HG03060 (cell line): ENCODE results near the gene AP1B1.
"Not testable (repeated sequence)": the region's sequence is repeated elsewhere in the genome, so short reads cannot be mapped to it uniquely, and the experiment has no call there.

ENCODE experiments used
- ATAC-seq: cut with Tn5 transposase; IDR thresholded peaks from one replicate; pipeline ENCODE4 v1.9.1; 2021; ENCODE audit warnings: low read depth, moderate number of reproducible peaks; ENCODE audit not compliant: unreplicated experiment

Gene AP1B1

DNA sequence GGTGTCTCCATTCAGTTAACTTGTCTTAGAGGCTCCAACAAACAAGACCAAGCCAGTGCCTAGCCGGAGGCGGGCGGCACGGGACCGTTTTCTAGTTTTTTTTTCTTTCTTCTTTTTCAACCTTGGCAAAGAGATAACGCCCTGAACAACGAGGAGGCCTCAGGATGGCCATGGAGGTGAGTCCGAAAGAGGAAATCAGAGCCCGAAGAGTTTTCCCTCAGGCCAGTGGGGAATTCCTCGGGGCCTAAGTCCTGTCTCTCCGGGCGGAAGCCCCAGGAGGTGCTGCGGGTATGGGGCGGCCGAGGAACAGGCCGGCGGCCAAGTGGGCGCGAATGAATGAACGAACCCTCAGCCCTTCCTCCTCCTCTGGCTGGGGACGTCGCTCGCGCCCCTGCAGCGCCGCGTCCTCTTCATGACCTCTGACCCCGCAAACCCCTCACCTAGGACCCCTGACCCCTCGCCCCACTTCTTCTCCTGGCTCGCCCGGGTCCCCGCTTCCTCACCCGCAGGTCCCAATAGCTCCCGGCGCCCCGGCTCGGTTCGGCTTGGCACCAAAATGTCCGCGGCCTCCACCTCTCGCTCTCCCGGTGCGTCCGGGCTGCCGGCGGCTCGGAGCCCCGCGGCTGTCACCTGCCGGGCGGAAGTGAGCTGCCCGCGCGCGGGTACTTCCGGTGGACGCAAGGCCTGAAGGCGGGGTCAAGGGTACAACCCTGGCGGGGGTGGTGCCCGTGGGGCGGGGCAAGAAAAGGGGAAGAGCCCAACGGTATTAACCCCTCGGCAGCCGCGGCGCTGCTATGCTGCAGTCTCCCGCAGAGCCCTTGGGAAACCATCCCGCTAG is at the start of gene AP1B1:
TSS of gene AP1B1 (minus strand) at position 650 of the 838 bp plus-strand sequence. CDS start 21,327 bp downstream, outside the sequence.
- peak; percentile 56 for ATAC-seq

DNA sequence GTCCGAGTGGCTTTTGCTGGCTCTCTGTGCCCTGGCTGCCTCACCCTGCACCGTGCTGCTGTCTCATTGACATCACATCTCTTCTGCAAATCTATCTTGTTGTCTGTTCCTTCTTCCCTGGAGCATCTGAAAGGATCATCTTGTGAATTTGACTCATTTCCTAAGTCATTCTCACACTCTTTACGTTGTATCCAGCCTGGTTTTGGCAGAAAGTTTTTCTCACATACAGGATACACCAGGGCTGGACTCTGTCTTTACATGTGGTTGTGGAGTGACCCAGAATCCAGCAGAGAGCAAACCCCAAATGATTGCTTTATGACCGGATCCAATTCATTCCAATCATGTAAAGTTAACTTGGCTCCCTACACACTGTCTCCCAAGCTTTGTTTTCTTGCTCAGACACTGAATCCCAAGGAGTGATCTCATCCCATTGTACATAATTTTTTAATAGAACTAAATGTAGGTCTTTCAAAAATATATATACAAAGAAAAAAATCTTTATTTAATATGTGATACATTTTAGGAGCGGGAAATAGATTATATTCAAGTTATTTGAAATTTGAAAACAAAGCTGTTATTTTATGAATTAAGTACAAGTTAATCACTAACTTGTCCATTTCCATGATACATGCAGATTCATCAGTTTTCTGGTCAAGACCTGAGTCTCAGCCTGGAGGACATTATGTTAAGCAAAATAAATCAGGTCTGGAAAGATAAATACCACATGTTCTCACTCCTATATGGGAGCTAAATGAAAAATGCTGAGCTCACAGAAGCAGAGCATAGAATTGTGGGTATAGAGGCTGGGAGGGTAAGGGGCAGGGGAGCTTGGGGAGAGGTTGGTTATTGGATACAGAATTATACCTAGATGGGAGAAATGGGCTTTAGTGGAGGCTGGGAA is 47.1 kb upstream of the AP1B1 start:
- no peak for ATAC-seq

DNA sequence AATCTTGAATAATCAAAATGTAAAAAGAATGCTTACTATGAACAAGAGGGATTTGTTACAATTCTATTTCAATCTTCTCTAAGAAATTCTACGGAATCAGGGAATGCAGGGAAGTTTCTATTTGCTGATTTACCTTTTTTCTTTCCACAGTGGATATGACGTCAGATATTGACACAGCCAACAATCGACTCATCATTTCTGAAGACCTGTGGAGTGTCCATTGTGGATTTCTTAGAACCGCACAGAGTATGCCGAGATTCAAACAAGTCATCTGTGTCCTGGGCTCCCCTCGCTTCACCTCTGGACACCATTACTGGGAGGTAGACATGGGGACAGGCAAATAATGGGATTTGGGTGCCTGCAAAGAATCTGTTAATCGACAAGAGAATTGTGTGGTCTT is 45.9 kb upstream of the AP1B1 start:
- ATAC-seq, result no peak

DNA sequence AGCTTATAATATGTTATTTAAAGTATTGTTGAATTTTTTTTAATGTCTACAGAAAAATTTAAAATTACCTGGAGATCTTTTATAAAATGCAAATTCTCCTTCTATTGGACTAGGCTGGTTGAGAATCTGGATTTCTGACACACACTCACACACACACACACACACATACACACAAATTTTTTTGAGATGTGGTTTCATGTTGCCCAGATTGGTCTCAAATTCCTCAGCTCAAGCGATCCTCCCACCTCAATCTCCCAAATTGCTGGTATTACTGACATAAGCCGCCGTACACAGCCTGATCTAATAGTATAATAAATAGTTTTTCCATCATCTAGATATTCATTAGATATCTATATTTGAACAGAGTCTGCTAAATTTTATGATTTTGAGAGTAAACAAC is 45.5 kb upstream of the AP1B1 start:
- no peak for ATAC-seq

DNA sequence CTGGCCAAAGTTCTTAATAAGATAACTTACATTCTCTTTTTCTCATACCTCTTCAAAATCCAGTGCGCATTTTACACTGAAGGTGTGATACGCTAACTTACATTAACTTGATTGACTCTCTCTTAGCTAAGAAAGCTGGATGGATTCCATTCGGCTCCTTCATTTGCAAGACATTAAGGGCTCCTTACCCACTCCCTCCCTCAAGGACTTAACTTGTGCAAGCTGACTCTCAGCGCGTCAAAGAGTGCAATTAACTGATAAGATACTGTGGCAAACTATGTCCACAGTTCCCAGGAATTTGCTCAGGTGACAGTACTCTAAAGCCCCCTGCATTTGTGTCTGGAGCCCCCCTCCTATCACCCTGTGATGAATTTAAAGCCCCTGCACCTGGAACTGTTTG is 43.6 kb upstream of the AP1B1 start:
- ATAC-seq, result no peak

DNA sequence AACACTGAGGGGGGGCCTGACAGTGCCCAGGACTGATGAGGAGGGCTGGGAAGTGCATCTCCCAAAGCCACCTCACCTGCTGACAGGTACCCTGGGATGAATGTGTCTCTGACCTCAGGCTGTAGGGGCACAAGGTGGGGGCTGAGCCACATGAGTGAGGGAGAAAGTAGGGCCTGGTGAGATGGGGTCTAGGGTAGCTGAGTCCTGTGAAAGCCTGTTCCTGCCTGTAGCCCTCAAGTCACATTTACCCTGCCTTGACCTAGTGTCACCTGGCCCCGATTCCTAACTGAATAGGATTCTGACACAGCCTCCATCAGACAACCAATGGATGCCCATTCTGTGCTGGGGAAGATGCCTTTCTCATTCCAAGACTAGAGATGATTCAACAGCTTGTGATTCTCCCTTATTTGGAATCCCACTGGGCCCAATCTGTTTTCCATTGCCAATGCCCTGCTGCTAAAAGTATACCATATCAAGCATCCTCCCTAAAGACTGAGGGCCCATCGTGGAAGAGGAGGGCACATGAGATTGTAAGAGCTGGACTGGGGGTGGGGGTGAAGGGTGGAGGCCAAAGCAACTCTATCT is 38.9 kb upstream of the AP1B1 start:
- ATAC-seq, result no peak

DNA sequence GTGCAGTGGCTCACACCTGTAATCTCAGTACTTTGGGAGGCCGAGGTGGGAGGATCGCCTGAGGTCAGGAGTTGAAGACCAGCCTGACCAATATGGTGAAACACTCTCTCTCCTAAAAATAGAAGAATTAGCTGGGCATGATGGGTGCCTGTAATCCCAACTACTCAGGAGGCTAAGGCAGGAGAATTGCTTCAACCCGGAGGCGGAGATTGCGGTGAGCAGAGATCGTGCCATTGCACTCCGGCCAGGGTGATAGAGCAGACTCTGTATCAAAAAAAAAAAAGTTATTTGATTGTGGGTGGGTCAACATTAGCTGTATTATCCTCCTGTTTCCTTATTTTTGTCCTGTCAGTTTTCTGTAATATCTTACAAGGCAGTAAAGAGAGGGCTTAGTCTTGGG is 38.1 kb upstream of the AP1B1 start:
- no peak for ATAC-seq

DNA sequence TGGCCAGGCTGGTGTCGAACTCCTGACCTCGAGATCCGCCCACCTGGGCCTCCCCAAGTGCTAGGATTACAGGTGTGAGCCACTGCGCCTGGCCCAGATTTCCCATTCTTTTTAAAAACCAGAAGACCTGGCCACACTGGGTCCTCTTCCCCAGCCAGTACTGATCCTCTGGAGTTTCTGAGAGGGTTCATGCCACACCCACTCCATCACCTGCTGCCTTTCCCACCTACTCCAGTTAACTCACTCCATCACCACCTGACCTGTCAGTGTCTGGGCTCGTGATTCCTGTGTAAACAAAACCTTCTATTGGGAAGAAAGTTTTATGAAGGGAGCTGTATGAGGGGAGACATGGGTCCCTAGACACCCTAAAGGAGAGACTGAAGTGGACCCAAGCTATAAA is 30.3 kb upstream of the AP1B1 start:
- not testable (repeated sequence) for ATAC-seq

DNA sequence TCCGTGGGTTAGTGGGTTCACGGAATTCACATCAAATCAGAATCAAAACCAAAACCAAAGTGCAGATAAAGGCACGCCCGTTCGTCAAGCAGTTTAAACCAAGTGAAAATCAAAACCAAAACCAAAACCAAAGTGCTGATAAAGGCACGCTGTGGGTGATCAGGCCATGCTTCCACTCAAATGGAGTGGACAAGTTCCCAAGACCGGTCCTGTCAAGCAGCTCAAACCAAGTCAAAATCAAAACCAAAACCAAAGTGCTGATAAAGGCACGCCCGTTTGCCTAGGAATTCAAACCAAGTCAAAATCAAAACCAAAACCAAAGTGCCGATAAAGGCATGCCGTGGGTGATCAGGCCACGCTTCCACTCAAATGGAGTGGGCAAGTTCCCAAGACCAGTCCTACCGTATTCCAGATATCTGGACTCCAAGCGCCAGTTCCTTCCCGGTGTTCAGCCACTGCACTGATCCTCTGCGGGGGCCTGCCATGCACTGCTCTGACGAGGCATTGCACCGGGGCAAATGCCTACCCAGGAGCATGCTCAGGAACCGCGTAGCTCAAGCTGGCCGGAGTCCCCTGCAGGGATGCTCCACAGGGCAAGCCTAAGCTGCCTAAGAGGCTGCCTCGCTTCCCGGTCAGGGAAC is 26.7 kb upstream of the AP1B1 start:
- ATAC-seq, result not testable (repeated sequence)

DNA sequence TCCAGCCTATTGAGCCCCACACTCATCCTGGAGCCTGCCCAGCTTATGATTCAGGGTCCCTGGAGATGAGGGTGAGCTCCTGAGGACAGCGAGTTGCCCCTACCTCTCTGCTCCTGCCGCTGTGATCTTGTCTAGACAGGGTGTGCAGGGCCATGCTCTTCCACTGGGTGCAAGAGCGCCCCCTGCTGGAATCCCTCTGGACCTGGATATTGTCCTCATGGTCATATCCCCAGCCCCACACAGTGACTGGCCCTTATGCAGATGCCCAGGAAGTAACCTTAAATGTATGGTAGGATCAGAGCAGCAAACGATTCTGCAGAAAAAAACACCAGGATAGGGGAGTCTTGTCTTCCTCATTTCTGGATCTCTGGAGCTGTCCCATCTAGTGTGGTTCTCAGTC is 24.4 kb upstream of the AP1B1 start:
- not testable (repeated sequence) for ATAC-seq

DNA sequence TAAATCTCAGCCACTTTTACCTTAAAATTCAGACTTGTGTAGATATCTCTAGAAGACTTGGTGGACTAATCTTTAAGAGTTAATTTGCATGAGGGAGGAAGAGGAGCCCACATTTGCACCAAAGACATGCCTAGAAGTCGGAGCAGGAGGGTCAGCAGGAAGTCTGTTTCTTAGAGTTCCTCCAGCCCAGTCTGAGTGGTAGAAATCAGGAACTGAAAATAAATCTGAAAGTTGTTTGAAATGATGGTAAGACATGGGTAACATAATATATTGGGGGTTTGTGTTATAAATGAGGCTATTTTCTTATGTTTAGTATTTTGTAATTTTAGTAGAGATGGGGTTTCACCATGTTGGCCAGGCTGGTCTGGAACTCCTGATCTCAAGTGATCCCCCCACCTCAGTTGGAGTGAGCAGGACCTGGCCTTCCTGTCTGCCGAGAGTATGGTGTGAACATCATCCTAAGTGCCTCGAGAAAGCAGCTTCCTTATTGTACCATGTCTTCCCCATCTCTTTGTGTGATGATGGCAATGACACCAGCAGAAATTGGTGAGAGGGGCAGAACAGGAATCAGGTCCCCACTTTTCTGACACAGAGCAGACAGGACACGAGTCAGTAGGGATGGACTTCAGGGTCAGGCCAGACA is 23.3 kb upstream of the AP1B1 start:
- not testable (repeated sequence) for ATAC-seq

DNA sequence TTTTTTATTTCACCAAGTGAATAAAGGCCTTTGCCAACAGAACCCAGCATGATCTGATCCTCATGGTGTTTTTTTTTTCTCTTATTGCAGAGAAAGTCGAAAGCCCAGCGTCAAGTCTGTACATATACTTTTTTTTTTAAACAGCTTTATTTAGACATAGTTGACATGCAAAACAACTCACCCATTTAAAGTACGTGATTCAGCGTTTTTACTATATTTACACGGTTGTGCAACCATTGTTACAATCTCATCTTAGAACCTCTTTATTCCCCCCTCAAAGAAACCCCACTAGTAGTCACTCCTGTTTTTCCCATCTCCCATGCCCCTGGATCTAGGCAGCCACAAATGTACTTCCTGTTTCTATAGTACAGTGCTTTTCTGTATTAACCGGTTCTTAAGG is 20.6 kb upstream of the AP1B1 start:
- ATAC-seq, result no peak

DNA sequence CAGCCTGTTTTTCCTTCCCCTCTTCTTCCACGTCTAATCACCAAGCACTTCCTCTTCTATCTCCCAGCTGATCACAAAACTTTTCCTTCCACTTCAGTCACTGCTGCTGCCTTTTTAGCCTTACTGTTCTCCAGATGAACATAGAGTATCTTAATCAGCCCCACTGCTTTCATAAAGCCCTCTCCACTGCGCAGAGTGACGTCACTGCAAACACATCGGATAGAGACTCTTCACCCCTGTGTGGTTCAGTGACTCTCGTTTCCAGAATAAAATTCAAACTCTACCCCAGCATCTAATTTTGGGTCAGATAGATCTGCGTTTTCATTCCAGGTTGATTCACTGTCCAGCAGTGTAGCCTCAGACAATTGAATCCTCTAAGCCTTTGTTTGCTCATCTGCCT is 13.2 kb upstream of the AP1B1 start:
- not testable (repeated sequence) for ATAC-seq

DNA sequence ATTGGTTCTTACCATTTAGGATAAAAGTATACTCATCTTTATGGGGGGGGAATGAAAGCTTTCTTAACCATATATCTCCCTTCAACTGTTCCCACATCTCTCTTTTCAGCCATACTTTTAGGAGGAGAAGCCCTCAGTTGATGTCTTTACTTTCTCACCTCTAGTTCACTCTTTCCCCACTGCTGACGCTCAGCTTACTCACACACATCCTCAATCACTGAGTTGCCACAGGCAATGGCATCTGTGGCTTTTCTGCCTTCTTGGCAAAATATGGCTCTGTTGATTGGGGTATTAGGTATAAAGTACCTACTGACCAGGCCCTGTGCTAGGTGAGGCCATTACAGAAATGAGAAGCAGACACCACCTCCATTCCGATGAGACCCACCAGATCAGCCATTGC is 12.2 kb upstream of the AP1B1 start:
- no peak for ATAC-seq

DNA sequence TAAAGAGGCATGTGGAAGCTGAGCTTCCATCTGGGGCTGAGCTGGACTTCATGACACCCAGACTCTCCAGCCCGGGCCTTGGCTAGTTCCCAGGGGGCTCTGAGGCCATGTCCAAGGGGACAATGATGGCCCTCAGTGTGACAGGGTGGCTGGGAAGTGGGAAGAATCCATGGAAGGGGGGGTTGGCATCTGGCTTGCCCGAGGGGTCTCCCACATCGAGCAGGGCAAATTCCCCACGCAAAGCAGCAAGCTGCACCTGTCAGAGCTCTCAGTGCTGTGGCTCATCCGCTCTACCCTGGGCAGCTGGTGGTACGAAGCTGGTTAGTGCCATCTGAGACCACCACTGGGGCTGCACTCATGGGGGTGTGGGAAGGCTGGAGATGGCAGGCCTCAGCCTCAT is 9.4 kb upstream of the AP1B1 start:
- ATAC-seq, result no peak

DNA sequence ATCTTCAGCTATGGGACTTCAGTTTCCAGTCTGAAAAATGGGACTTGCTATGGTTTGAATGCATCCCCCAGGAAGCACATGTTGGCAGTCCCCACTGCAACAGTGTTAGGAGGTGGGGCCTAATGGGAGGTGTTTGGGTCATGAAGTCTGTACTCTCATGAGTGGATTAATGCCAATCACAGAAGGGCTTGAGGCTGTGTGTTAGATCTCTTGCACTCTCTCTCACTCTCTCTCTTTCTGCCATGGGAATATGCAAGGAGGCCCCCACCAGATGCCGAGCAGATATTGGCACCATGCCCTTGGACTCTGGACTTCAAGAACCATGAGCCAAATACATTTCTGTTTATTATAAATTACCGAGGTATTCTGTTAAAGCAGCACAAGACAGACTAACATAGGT is 7.8 kb upstream of the AP1B1 start:
- ATAC-seq, result no peak

DNA sequence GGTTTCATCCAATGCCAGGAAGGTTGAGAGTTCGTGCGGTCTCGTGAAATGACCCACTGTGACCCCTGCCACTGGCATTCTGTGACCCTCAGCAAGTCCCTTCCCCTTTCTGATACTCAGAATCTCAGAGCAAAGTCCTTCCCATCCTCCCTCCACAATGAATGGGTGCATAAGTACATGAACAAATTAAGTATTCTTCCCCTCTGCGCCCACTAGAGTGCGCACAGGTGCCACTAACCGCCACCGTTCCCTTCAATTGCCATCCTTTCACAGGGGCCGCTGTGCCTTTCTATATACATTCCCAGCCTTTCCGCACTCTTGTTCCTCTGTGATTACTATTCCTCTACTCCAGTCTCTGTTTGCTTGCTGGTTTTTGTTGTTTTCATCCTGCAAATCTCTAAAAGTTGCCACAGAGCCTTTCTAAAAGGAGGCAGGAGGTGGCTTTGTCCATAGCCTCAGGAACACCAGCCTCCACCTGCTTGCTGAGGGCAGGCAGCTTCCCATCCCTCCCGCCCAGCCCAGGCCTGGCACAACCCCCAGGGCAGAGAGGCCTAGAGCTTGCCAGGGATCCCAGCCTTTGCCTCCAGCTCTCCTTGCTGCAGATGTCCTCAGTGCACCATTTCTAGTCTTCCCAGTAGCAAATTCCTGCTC is 6.7 kb upstream of the AP1B1 start:
- ATAC-seq, result no peak

DNA sequence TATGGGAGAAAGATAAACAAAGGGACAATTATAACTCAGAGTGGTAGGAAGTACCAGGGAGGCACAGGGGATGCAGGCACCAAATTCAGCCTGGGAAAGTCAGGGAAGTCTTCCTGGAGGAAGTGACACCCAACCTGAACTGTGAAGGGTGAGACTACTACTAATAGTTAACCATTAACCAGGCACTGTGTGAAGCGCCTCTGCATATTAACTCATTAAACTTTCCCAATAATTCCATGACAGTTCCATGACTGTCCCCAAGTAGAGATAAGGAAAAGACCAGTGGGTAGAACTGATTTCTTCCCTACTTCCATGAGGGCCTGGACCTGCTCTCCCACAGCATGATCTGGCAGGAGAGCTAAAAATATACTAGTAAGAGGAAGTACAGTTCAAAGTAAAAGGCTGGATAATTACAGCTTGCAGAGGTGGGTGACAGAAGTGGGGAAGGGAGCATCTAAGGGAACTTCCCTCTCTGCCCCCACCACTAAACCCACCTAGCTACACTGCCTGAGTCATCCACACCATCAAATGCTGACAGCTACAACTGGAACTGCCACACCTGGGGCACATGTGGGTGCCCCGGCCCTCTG is 4.7 kb upstream of the AP1B1 start:
- no peak for ATAC-seq

DNA sequence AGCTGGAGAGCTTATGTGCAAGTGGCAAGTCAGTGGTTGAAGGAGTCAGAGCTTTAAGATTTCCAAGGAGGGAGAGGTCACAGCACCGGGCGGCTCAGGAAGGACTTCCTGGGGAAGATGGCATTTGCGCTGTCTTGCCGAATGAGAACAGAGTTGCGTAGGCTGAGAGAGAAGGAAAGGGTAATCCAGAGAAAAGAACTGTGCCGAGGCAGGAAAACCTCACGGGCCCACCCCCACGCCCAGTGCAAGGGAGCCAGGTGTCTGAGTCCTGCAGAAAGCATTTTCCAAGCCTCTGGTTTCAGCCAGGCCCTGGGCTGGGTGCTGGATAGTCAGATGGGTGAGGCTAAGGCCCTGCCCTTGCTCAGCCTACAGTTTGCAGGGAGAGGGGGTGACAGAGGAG is 3.2 kb upstream of the AP1B1 start:
- no peak for ATAC-seq
